SK-N-SH (cell line): ENCODE data around the gene ZC3H12C. TPM values are rescaled to one million over a fixed set of nuclear protein-coding genes. Genes with fewer than 3 reads are reported as not detected.

Experiments used
- CTCF ChIA-PET: fragments of 300-600, 350-600 bp; formaldehyde crosslinking; extraction: SDS; loops from one replicate; lab custom pipeline; 2021; lab: Yijun Ruan, JAX
- POLR2A ChIA-PET: fragments of 350-600 bp; sonication (Branson Sonifier 250); formaldehyde crosslinking; extraction: SDS; loops from one replicate; lab custom pipeline; 2020; ENCODE audit warnings: antibody characterized with exemption, inconsistent platforms; lab: Yijun Ruan, JAX
- DNase-seq: peaks from one replicate; pipeline ENCODE4 v3.0.0; 2012
- H2AFZ ChIP-seq: fragments of 200-600 bp; sonication (generic); 2 replicates; pipeline ENCODE4 v1.8.1; 2016; ENCODE audit warnings: antibody characterized with exemption, mild to moderate bottlenecking, low read depth
- H3F3A ChIP-seq: fragments of 200-600 bp; sonication (generic); replicated peaks from 2 replicates; pipeline ENCODE3; 2016; ENCODE audit warnings: antibody characterized with exemption, mild to moderate bottlenecking; ENCODE audit not compliant: insufficient read depth
- H3K27ac ChIP-seq, 2 experiments: fragments of 200-500 bp in 1 of 2; fragments of 200-600 bp in 1 of 2; sonication (Bioruptor generic) in 1 of 2; sonication (generic), shearing (Covaris generic) in 1 of 2; 2 replicates each; pipeline versions ENCODE4 v1.5.1 to v1.6.1; 2014 to 2016; ENCODE audit warnings: low read depth in 2 of 2, inconsistent platforms in 1 of 2, low read length in 1 of 2, mild to moderate bottlenecking in 1 of 2, mixed read lengths in 1 of 2
- H3K27me3 ChIP-seq: fragments of 200-600 bp; sonication (generic), shearing (Covaris generic); 2 replicates; pipeline ENCODE4 v1.6.1; 2016; ENCODE audit warnings: mixed run types; ENCODE audit not compliant: insufficient read depth
- H3K36me3 ChIP-seq, 2 experiments: fragments of 200-500 bp in 1 of 2; fragments of 200-600 bp in 1 of 2; sonication (Bioruptor generic) in 1 of 2; sonication (generic) in 1 of 2; replicated peaks in 1 of 2; 2 replicates each; pipeline versions ENCODE3 to v1.5.1; 2014 to 2016; ENCODE audit warnings: low read length in 1 of 2, mild to moderate bottlenecking in 1 of 2; ENCODE audit not compliant: insufficient read depth in 2 of 2, control insufficient read depth in 1 of 2
- H3K4me1 ChIP-seq, 2 experiments: fragments of 200-500 bp in 1 of 2; fragments of 200-600 bp in 1 of 2; sonication (Bioruptor generic) in 1 of 2; sonication (generic), shearing (Covaris generic) in 1 of 2; 2 replicates each; pipeline versions ENCODE4 v1.5.1 to v1.6.1; 2014 to 2016; ENCODE audit warnings: low read depth in 1 of 2, low read length in 1 of 2, mixed run types in 1 of 2; ENCODE audit not compliant: insufficient read depth in 2 of 2, control insufficient read depth in 1 of 2
- H3K4me2 ChIP-seq: fragments of 200-600 bp; sonication (generic), shearing (Covaris generic); 2 replicates; pipeline ENCODE4 v1.6.1; 2017; ENCODE audit warnings: mixed run types
- H3K4me3 ChIP-seq, 2 experiments: fragments of 200-500 bp in 1 of 2; fragments of 200-600 bp in 1 of 2; sonication (Bioruptor generic) in 1 of 2; sonication (generic), shearing (Covaris generic) in 1 of 2; 2 replicates each; pipeline versions ENCODE4 v1.5.1 to v1.8.1; 2014 to 2016; ENCODE audit warnings: low read depth in 2 of 2, inconsistent platforms in 1 of 2, low read length in 1 of 2, mild to moderate bottlenecking in 1 of 2, mixed read lengths in 1 of 2, moderate library complexity in 1 of 2
- H3K79me2 ChIP-seq: fragments of 200-600 bp; sonication (generic); 2 replicates; pipeline ENCODE4 v1.8.1; 2017; ENCODE audit warnings: mild to moderate bottlenecking; ENCODE audit not compliant: insufficient read depth
- H3K9ac ChIP-seq: fragments of 200-600 bp; sonication (generic); 2 replicates; pipeline ENCODE4 v1.6.1; 2017; ENCODE audit warnings: mixed run types
- H3K9me2 ChIP-seq: fragments of 200-600 bp; sonication (generic); 2 replicates; pipeline ENCODE4 v1.6.1; 2017; ENCODE audit warnings: mixed run types
- H3K9me3 ChIP-seq: fragments of 200-600 bp; sonication (generic); 2 replicates; pipeline ENCODE4 v1.6.1; 2017; ENCODE audit warnings: mixed run types, mild to moderate bottlenecking, moderate library complexity
- H4K20me1 ChIP-seq: fragments of 200-600 bp; sonication (generic); 2 replicates; pipeline ENCODE4 v1.6.1; 2017; ENCODE audit warnings: mild to moderate bottlenecking, mixed run types; ENCODE audit not compliant: insufficient read depth
- ELF1 ChIP-seq: IDR thresholded peaks from 2 replicates; pipeline ENCODE4 v1.4.0; 2012
- EP300 ChIP-seq, 2 experiments: IDR thresholded peaks; 2 replicates each; pipeline versions ENCODE4 v1.4.0 to v1.6.1; 2012; ENCODE audit warnings: borderline replicate concordance in 1 of 2, low read depth in 1 of 2, low read length in 1 of 2
- GABPA ChIP-seq: IDR thresholded peaks from 2 replicates; pipeline ENCODE4 v1.4.0; 2012; ENCODE audit warnings: low read depth, mild to moderate bottlenecking
- GATA2 ChIP-seq: sonication (generic); formaldehyde crosslinking; IDR thresholded peaks from 2 replicates; pipeline ENCODE4 v1.5.0; 2020; ENCODE audit warnings: mild to moderate bottlenecking, missing genetic modification reagents
- JUND ChIP-seq: IDR thresholded peaks from 2 replicates; pipeline ENCODE4 v1.4.0; 2012
- MAX ChIP-seq: IDR thresholded peaks from 2 replicates; pipeline ENCODE4 v1.4.0; 2012; ENCODE audit warnings: low read depth
- MEF2A ChIP-seq: IDR thresholded peaks from 2 replicates; pipeline ENCODE4 v1.4.0; 2012; ENCODE audit warnings: low read depth, borderline replicate concordance
- NFIC ChIP-seq: IDR thresholded peaks from 2 replicates; pipeline ENCODE4 v1.4.0; 2012; ENCODE audit warnings: borderline replicate concordance
- NRF1 ChIP-seq: IDR thresholded peaks from 2 replicates; pipeline ENCODE4 v1.6.1; 2012; ENCODE audit warnings: low read depth, mild to moderate bottlenecking, low read length
- RAD21 ChIP-seq: IDR thresholded peaks from 2 replicates; pipeline ENCODE4 v1.6.1; 2012; ENCODE audit warnings: mild to moderate bottlenecking, low read length
- RFX5 ChIP-seq: IDR thresholded peaks from 2 replicates; pipeline ENCODE4 v1.6.1; 2012; ENCODE audit warnings: mild to moderate bottlenecking, improper control_type of control experiment, low read length
- SMC3 ChIP-seq: IDR thresholded peaks from 2 replicates; pipeline ENCODE4 v1.6.1; 2012; ENCODE audit warnings: low read depth, low read length, improper control_type of control experiment
- TAF1 ChIP-seq: IDR thresholded peaks from 2 replicates; pipeline ENCODE4 v1.6.1; 2012; ENCODE audit warnings: low read depth, mild to moderate bottlenecking, low read length, moderate library complexity, borderline replicate concordance
- TCF12 ChIP-seq: IDR thresholded peaks from 2 replicates; pipeline ENCODE4 v1.4.0; 2012
- TEAD4 ChIP-seq: IDR thresholded peaks from 2 replicates; pipeline ENCODE4 v1.4.0; 2012; ENCODE audit warnings: mild to moderate bottlenecking, borderline replicate concordance; ENCODE audit not compliant: insufficient read depth
- USF1 ChIP-seq: IDR thresholded peaks from 2 replicates; pipeline ENCODE4 v1.4.0; 2012; ENCODE audit warnings: low read depth, borderline replicate concordance
- USF2 ChIP-seq: fragments of 150-350 bp; IDR thresholded peaks from 2 replicates; pipeline ENCODE4 v1.6.1; 2017; ENCODE audit warnings: antibody characterized with exemption, low read length, low read depth, borderline replicate concordance
- ZBTB33 ChIP-seq: IDR thresholded peaks from 2 replicates; pipeline ENCODE4 v1.4.0; 2012; ENCODE audit warnings: low read depth, borderline replicate concordance
- WGBS: methylation state at CpG from one replicate; pipeline ENCODE4 v1.1.6; 2017; ENCODE audit warnings: low lambda C conversion rate; 5-methylcytosine and 5-hydroxymethylcytosine counted together
- polyA plus RNA-seq, 3 experiments: library from polyadenylated mRNA; depleted of rRNA; stranded (reverse); fragments of >200 nt; gene quantifications; 2 replicates each; pipeline ENCODE4 v1.2.3, GENCODE V29; 2012

The ZC3H12C gene
- polyA plus RNA-seq, 1 of the 3 experiments (the other 2 are of a cell fraction), result 2.8 TPM

- no peaks in the 10 kb centered on the region for H3K9me2 ChIP-seq
- TF ChIP-seq NFIC (peak; percentile 43), MEF2A (0 out of 2 replicates have a peak, but pooled peaks have one; percentile 11), TCF12 (0 out of 2 replicates have a peak, but pooled peaks have one; percentile 9), SMC3 (no peak)
- TF ChIP-seq, all 33 proteins: peak for 3
- no peak overlapping the region for H3K4me3 ChIP-seq
- H3K27ac ChIP-seq, result no peak overlapping the region
- H3F3A ChIP-seq, result no peaks in the 10 kb centered on the region
- no peaks in the 10 kb centered on the region for H3K9me3 ChIP-seq
- peaks cover 6 to 8% of the 10 kb centered on the region in 2 experiments; a peak in 3 of 4 replicates for H3K4me1 ChIP-seq
- WGBS, result 36% methylated on average over 6 of the region's 7 CpGs
- CTCF ChIA-PET, result interaction anchor here (1.3 kb wide), 1 partner anchor 9 kb away, joined by 3 read pairs; no protein-coding TSS in a partner anchor
- H3K36me3 ChIP-seq, result no peaks in the 10 kb centered on the region
- H4K20me1 ChIP-seq, result no peaks in the 10 kb centered on the region
- H2AFZ ChIP-seq, result peak overlapping the region; percentile 55; the same call in 1 of the 2 replicates
- no peaks in the 10 kb centered on the region for H3K79me2 ChIP-seq
- no peak overlapping the region for H3K9ac ChIP-seq
- DNase-seq, result no peak
- H3K4me2 ChIP-seq, result no peak overlapping the region
- POLR2A ChIA-PET, result no interaction called here
- H3K27me3 ChIP-seq, result no peaks in the 10 kb centered on the region
Measured at GRCh38 chr11:110069158-110069737, 23.9 kb upstream of the ZC3H12C start.

GRCh38 chr11:110070176-110070575 is 23.0 kb upstream of the ZC3H12C start:
- ChIA-PET CTCF (interaction anchor here (0.8 kb wide), 1 partner anchor 31 kb away, joined by 3 read pairs; no protein-coding TSS in a partner anchor), POLR2A (no interaction called here)
- H3K27ac ChIP-seq, result no peak overlapping the region
- no peaks in the 10 kb centered on the region for H3K36me3 ChIP-seq
- no peaks in the 10 kb centered on the region for H3K79me2 ChIP-seq
- 91% methylated on average over 3 of the region's 3 CpGs for WGBS
- H3K9me2 ChIP-seq, result no peaks in the 10 kb centered on the region
- H3K4me1 ChIP-seq, result peaks cover 6 to 8% of the 10 kb centered on the region in 2 experiments; a peak in 3 of 4 replicates
- H3K4me2 ChIP-seq, result no peak overlapping the region
- no peak for TF ChIP-seq TAF1
- TF ChIP-seq TEAD4, result no peak
- TF ChIP-seq ZBTB33, result no peak
- TF ChIP-seq USF1, result no peak
- TF ChIP-seq GATA2, result no peak
- TF ChIP-seq NFIC, result no peak
- no peak for TF ChIP-seq EP300 (IDR thresholded peaks at IDR 0.05; ENCODE audit: borderline replicate concordance in 1 of 2, low read depth in 1 of 2, low read length in 1 of 2)
- no peak for TF ChIP-seq ELF1
- TF ChIP-seq RFX5, result no peak
- no peak for TF ChIP-seq MEF2A
- TF ChIP-seq JUND, result no peak
- TF ChIP-seq SMC3, result no peak
- TF ChIP-seq NRF1, result no peak
- TF ChIP-seq RAD21, result no peak
- TF ChIP-seq USF2, result no peak
- TF ChIP-seq MAX, result no peak
- TF ChIP-seq GABPA, result no peak
- no peaks in the 10 kb centered on the region for H4K20me1 ChIP-seq
- no peak overlapping the region for H2AFZ ChIP-seq
- H3K4me3 ChIP-seq, result no peak overlapping the region
- no peaks in the 10 kb centered on the region for H3K27me3 ChIP-seq
- no peaks in the 10 kb centered on the region for H3F3A ChIP-seq
- H3K9ac ChIP-seq, result no peak overlapping the region
- no peaks in the 10 kb centered on the region for H3K9me3 ChIP-seq
- DNase-seq, result no peak
